ENCODE data around the gene FOXD3.

The FOXD3 gene

GRCh38 chr1:63307196-63307794 lies 15.1 kb upstream of the FOXD3 start:
- TF ChIP-seq CTCF (IDR thresholded peaks at IDR 0.05; ENCODE audit: insufficient read depth, low read length, missing control alignments), result no peak
- no peak overlapping the region for H3K4me3 ChIP-seq (ENCODE audit: low read depth, low read length)
- DNase-seq (ENCODE audit: low read depth, low spot score), result no peak
- ChIA-PET CTCF (no interaction called here), POLR2A (no interaction called here)

- ChIA-PET CTCF (interaction anchor here (1.3 kb wide), 1 partner anchor 930 kb away, joined by 3 read pairs; no protein-coding TSS in a partner anchor), POLR2A (no interaction called here)
- no peak overlapping the region for H3K4me3 ChIP-seq (ENCODE audit: low read depth, low read length)
- no peak for TF ChIP-seq CTCF (IDR thresholded peaks at IDR 0.05; ENCODE audit: insufficient read depth, low read length, missing control alignments)
- DNase-seq (ENCODE audit: low read depth, low spot score), result no peak
Observed at GRCh38 chr1:63316598-63316983, 5.8 kb upstream of the FOXD3 start.

GRCh38 chr1:63316984-63317816 lies 5.2 kb upstream of the FOXD3 start:
- CTCF ChIA-PET, result interaction anchor here (0.8 to 1.3 kb wide), 2 partner anchors 11 to 930 kb away, joined by 3 read pairs; no protein-coding TSS in a partner anchor
- DNase-seq (ENCODE audit: low read depth, low spot score), result no peak
- peak; percentile 65 for TF ChIP-seq CTCF (IDR thresholded peaks at IDR 0.05; ENCODE audit: insufficient read depth, low read length, missing control alignments)
- peak overlapping the region; percentile 6 for H3K4me3 ChIP-seq (ENCODE audit: low read depth, low read length)
- POLR2A ChIA-PET, result no interaction called here

GRCh38 chr1:63317817-63318152 lies 4.6 kb upstream of the FOXD3 start:
- ChIA-PET CTCF (interaction anchor here (0.8 to 1.3 kb wide), 2 partner anchors 11 to 929 kb away, joined by 3 read pairs; no protein-coding TSS in a partner anchor), POLR2A (no interaction called here)
- no peak overlapping the region for H3K4me3 ChIP-seq (ENCODE audit: low read depth, low read length)
- TF ChIP-seq CTCF (IDR thresholded peaks at IDR 0.05; ENCODE audit: insufficient read depth, low read length, missing control alignments), result no peak
- no peak for DNase-seq (ENCODE audit: low read depth, low spot score)

GRCh38 chr1:63318201-63318979 lies 4.0 kb upstream of the FOXD3 start:
- CTCF ChIA-PET, result interaction anchor here (0.8 kb wide), 1 partner anchor 10 kb away, joined by 3 read pairs; no protein-coding TSS in a partner anchor
- no peak for DNase-seq (ENCODE audit: low read depth, low spot score)
- TF ChIP-seq CTCF (IDR thresholded peaks at IDR 0.05; ENCODE audit: insufficient read depth, low read length, missing control alignments), result no peak
- no peak overlapping the region for H3K4me3 ChIP-seq (ENCODE audit: low read depth, low read length)
- POLR2A ChIA-PET, result no interaction called here
